ENCODE data around the gene PITPNM2. TPM values are rescaled to one million over a fixed set of nuclear protein-coding genes. Genes with fewer than 3 reads are reported as not detected.

PITPNM2 gene
- total and polyA plus RNA-seq, 2 of the 8 experiments (the other 6 are each of a cell fraction or from before 2014, with no cell fraction given) = 0.59 to 3.4 TPM

GRCh38 chr12:123199936-123200335, 49.0 kb upstream of the PITPNM2 start:
- WGBS, 2 experiments (ENCODE audit: extremely low coverage in 1 of 2, insufficient coverage in 1 of 2, insufficient read length in 1 of 2, insufficient replicate concordance in 2 of 2, low coverage in 1 of 2, low lambda C conversion rate in 2 of 2, missing lambda C conversion rate in 1 of 2) = 91% methylated on average over 3 of the region's 3 CpGs; no CpG with 5 or more reads in 1 of the 2 experiments
- TF ChIP-seq SUZ12 (IDR thresholded peaks at IDR 0.05; ENCODE audit: low read length) (no peak), NANOG (IDR thresholded peaks at IDR 0.05; ENCODE audit: insufficient read depth, low read depth, low read length, poor library complexity, severe bottlenecking) (no peak), CHD2 (IDR thresholded peaks at IDR 0.05; ENCODE audit: low read length) (no peak), JUND (IDR thresholded peaks at IDR 0.05; ENCODE audit: low read length) (no peak), TCF12 (IDR thresholded peaks at IDR 0.05; ENCODE audit: low read depth, low read length) (no peak), PHF8 (conservative IDR thresholded peaks at IDR 0.05; ENCODE audit: low read depth, low read length) (no peak), ASH2L (IDR thresholded peaks at IDR 0.05; ENCODE audit: low read length) (no peak), SIX5 (IDR thresholded peaks at IDR 0.05; ENCODE audit: low read depth, low read length) (no peak)
- H3K36me3 ChIP-seq (ENCODE audit: control insufficient read depth in 2 of 4, insufficient read depth in 4 of 4, low read length in 3 of 4) = peaks cover 6 to 38% (median 8%) of the 10 kb centered on the region in 4 experiments; a peak in 7 of 8 replicates

More at GRCh38 chr12:123199936-123200335, 49.0 kb upstream of the PITPNM2 start:
- Histone ChIP-seq H2AFZ (ENCODE audit: low read length) (no peak overlapping the region), H4K8ac (ENCODE audit: extremely low read depth, insufficient read depth, low read length) (no peak overlapping the region), H3K27me3 (replicated peaks in 1 of 4; ENCODE audit: control insufficient read depth in 3 of 4, extremely low read depth in 1 of 4, insufficient read depth in 3 of 4, low read length in 3 of 4) (no peaks in the 10 kb centered on the region), H3K4ac (replicated peaks; ENCODE audit: insufficient read length, low read depth, low read length) (no peak overlapping the region), H2AK5ac (ENCODE audit: low read depth, low read length) (no peak overlapping the region), H3K56ac (replicated peaks; ENCODE audit: insufficient read length, low read depth, low read length) (no peak overlapping the region), H3K9ac (replicated peaks in 1 of 4; ENCODE audit: extremely low read depth in 1 of 4, low read depth in 3 of 4, low read length in 3 of 4) (no peak overlapping the region), H2BK20ac (ENCODE audit: low read length) (no peak overlapping the region), H3K79me1 (ENCODE audit: low read depth, low read length) (no peaks in the 10 kb centered on the region), H3K4me2 (ENCODE audit: insufficient read depth in 1 of 2, low read depth in 2 of 2, low read length in 2 of 2) (no peak overlapping the region), H2BK12ac (ENCODE audit: low read depth, low read length) (no peak overlapping the region), H3K27ac (ENCODE audit: low read depth, low read length) (no peak overlapping the region), H3K9me3 (ENCODE audit: insufficient read depth in 2 of 2, low read depth in 1 of 2, low read length in 1 of 2) (no peaks in the 10 kb centered on the region), H3K4me1 (replicated peaks in 1 of 4; ENCODE audit: control insufficient read depth in 3 of 4, insufficient read depth in 4 of 4, low read length in 3 of 4) (no peaks in the 10 kb centered on the region), H3K4me3 (ENCODE audit: extremely low read depth in 1 of 4, insufficient read depth in 2 of 4, low read depth in 3 of 4, low read length in 4 of 4) (no peak overlapping the region), H4K20me1 (replicated peaks in 1 of 2; ENCODE audit: control insufficient read depth in 1 of 2, insufficient read depth in 2 of 2, low read length in 2 of 2) (peaks cover 0 to 1% of the 10 kb centered on the region in 2 experiments), H2BK15ac (ENCODE audit: low read length) (no peak overlapping the region), H3K79me2 (ENCODE audit: control insufficient read depth in 1 of 2, insufficient read depth in 2 of 2, low read length in 2 of 2) (no peaks in the 10 kb centered on the region), H3K14ac (ENCODE audit: insufficient read length) (no peak overlapping the region), H3K18ac (ENCODE audit: extremely low read depth, low read length) (no peak overlapping the region), H4K91ac (replicated peaks; ENCODE audit: insufficient read length, low read length) (no peak overlapping the region), H3K23me2 (ENCODE audit: low read depth, low read length) (no peaks in the 10 kb centered on the region), H4K5ac (ENCODE audit: insufficient read length, low read depth, low read length) (no peak overlapping the region), H3K23ac (ENCODE audit: insufficient read length) (no peak overlapping the region), H2BK5ac (ENCODE audit: low read depth, low read length) (no peak overlapping the region), H2BK120ac (replicated peaks; ENCODE audit: low read depth, low read length) (no peak overlapping the region)
- no peak for DNase-seq (ENCODE audit: low read depth in 1 of 2, low spot score in 2 of 2)
- ChIA-PET CTCF (ENCODE audit: partially characterized antibody) (interaction anchor here (0.6 to 1.3 kb wide), 2 partner anchors 12 to 194 kb away, joined by 3 read pairs; no protein-coding TSS in a partner anchor), POLR2A (ENCODE audit: partially characterized antibody) (interaction anchor here (0.6 kb wide), 1 partner anchor 135 kb away, joined by 3 read pairs; no protein-coding TSS in a partner anchor)
- no peak for FAIRE-seq

All from H1 (cell line).